Activated T-cell treated with anti-CD3 and anti-CD28 coated beads, Interleukin-2, amount 50 U/mL, for 1 hour (primary cell): ENCODE measurements around the gene IMPG1.
"Not testable (repeated sequence)": the region's sequence is repeated elsewhere in the genome, so short reads cannot be mapped to it uniquely, and the experiment has no call there.

Source experiments
- DNase-seq: peaks from one replicate; pipeline ENCODE4 v3.0.0-alpha.2; 2020

The IMPG1 gene

DNA sequence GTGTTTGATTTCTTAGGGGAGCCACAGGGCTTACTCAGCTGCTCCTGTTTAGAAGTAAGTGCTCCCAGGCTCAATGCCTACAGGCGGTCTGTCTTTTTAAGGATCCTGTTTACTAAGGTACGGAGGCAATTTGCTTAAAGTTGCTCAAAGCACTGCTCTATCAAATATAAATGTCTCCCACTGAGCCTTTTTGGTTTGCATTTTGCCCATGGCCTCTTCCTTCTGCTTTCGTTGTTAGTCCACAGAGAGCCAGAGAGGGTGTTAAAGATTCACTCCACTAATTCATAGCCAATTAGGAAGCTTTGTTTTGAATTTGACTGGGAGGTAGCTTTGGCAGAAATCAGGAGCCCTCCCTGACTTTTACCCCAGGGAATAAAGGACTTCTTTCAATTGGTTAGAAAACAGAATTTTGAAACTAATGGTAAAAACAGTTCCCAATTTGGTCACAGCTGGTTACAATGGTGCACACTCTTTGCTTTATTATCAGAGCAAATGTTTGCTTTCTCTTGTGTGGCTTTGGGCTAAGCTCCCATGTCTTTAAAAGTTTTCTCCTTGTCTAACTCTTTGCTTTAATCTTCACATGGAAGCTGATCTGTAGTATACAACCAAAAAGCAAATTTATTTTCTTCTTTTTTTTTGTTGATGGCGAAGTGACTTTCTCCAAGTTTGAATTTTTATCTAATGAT, 126.2 kb downstream of the IMPG1 start:
- no peak for DNase-seq

DNA sequence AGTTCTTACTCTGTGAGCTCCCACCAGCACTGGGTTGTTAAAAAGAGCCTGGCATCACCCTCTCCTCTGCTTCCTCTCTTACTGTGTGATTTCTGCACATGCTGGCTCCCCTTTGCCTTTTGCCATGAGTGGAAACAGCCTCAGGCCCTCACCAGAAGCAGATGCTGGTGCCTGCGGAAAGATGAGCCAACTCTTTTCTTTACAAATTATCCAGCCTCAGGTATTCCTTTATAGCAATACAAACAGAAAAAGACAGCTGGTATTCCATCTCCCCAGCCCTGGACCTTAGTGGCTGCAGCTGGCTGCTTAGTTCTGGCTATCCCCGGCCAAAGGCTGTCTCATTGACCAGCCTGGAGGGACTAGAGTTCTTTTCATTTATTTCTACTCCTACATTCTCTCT, 129.1 kb downstream of the IMPG1 start:
- DNase-seq = no peak

DNA sequence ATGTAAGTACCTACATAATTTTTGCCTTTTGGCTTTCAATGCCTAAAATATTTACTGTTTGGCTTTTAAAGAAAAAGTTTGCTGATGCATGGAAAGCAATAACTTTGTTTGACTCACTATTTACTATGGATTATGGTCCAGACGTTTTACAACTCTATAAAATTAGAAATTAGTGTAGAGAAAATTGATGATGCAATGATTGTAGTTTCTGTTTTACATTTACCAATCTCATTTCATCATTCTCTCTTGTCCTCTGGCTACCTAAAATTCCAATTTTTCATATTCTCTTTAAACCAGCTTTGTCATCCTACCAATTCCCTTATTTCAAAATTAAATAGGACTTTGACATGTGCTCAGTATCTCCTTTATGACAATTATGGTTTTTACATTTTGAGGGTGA, 131.0 kb downstream of the IMPG1 start:
- no peak for DNase-seq

DNA sequence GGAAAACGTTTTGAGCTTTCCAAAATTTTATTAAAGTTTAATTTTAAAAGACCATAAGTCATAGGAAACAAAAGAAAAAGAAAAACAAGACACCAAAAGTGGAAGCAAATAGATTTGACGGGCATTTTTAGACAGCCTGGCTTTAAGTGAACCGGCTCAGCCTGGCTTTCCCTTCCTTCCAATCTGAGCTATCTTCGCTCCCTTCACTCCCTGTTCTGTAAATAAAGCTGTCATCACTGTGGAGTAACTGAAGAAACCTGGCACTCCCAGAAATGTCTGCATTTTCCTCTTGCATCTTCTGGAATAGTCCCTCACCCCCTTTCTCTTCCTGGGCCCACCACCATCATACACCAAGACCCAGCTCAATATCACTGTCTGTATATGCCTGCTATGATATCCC, 131.9 kb downstream of the IMPG1 start:
- no peak for DNase-seq

DNA sequence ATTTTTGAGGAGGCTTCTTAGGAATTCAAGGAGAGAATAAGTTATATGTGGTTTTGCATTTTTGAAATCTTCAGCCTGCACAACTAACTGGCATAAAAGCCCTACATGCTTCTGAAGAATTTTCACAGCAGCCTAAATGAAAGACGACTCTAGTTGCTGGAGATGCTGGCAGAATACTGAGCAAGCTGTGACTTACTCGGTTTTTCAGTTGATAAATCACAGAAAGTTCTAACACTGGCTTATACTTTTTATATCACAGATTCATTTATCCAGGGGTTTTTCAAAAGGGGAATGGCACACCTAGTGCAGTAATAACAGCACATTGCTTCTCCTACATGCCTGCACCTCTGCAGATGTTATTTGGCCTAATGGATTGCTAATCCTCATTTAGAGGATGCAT, 134.6 kb downstream of the IMPG1 start:
- DNase-seq = no peak

DNA sequence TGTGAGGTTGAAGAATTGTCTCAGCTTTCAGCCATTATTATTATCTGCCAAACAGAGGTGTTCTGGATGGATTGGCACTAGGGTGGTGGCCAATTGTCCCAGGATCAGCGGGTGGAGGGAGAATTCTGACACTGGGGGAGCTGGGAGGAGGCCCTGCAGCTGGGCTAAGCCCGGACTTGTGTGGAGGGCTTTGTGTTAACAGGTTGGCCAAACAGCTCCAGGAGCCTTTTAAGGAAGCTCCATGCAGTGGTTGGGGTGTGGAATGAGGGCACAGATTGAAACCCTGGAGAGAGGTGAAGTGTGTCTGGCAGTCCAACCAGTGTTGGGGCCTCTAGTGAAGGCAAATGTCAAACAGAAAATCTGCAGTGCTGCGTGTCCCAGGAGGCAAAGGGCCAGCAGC, 135.8 kb downstream of the IMPG1 start:
- DNase-seq = no peak

DNA sequence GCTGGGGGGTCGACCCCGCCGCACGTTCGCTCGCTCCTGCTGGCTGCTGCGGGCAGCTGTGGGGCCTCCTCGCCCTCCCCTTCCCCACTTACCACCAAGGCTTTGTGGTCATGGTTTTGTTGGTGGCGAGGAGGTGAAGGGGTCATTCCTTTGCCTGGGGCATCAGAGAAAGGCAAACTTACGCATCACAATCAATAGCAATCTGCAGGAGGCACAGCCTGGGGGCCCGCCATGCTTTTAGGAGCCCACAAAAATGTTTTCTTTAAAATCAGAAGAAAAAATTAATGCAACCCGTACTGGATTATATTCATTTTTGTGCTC, 137.0 kb downstream of the IMPG1 start:
- DNase-seq = no peak

DNA sequence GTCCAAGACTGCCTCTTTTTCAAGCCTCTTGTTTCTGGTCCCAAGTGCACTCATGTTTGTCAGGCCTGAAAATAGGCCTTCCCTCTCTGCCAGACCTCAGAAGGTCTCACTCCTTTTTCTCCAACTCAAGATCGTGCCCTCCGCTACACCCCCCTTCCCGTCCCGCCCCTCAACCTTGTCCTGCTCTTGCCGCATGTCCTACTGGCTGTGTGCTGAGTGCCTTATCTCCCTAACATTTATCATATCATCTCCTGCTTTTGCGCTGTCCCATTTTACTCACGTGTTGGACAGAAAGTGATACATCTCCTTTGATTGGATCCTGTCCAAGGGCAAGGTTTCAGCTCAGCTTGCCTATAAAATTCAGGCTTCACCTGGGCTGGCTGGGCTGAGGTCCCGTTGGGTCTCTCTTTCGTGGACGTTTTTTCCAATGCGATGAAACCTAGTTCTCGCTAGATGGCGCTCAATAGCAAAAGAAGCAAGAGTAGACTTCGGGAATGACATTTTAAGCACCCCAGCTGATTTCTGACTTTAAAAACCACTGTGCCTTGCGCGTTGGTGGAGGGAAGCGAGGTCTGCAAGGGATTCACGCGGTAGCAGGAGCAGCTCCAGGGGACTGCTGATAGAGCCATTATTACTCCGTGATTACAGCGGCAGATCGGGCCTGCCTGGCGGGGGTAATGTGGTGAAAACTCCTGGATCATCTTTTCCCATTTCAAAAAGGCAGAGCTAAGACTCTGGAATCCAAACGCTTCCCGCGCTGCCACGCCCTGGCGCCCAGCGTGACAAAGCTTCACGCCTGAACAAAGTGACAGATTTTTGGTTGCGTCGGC, 137.6 kb downstream of the IMPG1 start:
- peak; percentile 21 for DNase-seq

DNA sequence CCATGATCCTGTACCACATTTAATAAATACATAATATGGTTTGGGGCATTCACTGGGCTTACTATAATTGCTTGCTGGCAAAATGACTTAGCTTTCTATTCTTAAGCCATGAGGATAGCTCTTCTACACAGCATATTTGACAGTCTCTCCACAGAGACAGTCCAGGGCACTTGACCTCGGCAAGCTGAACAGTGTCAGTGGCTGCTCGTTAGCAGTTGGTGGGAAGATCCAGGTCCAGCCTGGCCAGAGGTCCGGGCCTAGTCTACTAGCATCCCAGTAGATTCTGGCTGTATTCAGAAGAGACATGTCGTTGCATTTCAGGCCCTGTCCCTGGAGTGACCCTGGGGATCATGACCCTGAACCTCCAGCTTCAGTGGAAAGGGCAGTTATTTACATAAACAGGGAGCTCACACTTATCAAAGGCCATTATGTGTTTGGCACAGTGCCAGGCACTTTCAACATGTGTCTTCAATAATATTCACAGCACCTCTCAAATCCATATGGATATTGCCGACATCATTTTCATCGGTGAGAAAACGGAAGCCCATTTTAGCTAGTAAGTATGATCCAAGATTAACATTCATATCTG, 139.0 kb downstream of the IMPG1 start:
- DNase-seq = no peak

DNA sequence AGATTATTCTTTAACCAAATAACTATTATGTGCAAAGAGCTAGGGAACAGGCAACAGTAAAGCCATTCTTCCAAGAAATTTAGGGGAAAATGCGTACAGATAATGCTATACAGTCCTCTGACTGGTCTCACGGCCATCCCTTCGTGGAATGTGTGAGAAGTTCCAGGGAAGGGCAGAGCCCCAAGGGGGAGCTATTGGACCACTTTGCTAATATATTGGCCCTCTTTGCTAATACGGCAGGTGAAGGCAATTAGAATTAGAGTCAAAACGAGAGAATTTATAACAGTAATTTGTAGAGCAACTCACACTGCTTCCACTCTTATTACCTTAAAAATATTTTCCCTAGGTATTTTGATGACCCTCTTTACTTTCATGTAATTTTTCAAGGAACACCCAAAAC, 140.4 kb downstream of the IMPG1 start:
- no peak for DNase-seq

DNA sequence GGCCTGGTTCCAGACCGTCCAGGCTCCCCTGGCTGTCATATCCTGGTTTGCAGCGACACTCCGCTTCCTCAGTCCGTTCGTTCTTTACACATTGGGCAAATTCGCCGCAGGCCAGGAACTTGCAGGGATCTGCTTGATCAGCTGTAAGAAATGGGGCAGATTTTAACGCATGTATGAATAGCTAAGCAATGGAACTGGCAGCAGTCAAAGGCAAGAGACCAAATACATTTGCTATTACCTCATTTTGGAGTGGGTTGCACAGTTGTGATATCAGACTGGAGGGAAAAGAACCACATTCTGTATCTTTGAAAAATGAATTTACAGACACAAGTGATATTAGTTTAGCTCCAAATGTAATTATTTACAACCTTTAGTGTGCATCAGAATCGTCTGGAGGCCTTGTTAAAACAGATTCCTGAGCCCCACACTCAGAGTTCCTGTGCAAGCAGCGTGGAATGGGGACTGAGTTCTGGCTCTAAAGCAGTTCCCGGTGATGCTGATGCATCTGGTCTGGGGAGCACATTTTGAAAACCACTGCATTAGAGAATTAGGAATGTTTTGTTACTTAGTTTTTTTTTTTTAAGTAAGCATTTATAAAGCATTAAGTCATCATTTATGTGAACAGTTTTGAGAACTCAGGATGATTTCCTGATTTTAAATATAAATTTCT, 141.3 kb downstream of the IMPG1 start:
- no peak for DNase-seq

DNA sequence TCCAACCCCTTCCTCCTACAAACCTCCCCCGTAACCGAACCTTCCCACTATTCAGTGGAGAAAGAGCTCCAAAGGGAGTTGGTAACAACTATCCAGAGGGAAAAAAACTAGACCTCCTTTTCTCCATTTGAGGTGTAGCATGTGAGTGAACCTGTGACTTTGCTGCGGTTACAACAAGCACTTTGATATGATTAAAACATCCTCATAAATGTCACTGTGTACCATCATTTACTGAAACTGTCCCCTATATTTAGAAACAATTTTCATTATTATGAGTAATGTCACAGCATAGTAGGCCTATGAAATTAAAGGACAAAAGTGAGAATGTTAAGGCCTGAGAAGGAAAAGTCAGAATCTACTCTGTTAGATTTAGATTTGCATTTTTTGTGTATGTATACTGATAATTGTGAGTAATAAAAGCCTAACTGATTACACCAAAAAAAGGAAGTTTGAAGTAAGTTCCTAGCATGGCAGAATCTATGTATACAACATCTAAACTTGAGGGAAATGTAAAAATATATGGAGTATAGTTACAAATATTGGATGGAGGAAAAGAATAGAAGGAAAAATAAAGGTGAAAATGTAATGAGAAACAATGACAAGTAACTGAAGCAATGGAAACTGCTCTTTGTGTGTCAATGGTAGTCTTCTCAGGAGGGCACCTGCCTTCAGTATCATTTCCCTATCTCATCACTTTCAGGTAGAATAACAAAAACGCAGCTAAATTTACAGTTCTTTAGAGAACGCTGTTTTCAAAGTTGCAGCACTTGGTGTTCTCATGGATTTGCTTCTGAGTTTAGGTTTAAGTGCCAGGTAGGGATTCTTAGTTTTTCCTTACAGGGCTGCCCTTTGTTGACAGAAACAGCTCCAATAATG, 145.9 kb downstream of the IMPG1 start:
- no peak for DNase-seq

DNA sequence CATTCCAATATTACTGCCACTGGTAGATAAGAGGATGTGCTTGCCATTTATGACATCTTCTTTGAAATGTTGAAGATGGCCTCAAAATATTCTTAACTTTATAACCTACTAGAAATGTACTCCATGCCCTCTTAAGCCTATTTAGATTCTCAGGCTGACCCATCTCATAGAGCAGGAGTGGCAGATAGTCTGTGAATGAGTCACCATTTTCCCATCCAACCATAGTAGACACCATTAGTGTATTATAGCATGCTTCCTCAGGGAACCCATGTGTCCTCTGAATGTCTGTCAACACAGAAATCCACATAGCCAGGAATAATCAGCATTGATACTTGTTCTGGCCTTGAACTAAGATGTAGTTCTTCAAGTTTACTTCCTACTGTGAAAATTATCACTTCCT, 150.2 kb downstream of the IMPG1 start:
- DNase-seq = no peak

DNA sequence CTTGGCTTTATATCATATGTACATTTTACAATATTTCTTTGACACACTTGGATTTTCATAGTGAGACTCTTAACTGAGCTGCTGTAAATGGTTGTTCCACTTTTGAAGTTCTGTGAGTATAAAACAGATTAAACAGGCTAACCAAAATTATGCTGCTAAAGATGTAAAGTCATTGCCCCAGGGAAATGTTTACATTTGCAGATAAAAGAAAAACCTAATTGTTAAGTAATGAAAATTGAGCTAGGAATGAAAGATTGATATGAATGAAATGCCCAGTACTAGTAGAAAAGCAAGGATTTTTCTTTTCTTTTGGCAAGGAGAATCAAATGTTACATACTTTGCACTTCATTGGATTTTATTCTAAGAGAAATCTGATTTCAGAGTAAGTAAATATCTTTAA, 159.4 kb downstream of the IMPG1 start:
- DNase-seq = no peak

DNA sequence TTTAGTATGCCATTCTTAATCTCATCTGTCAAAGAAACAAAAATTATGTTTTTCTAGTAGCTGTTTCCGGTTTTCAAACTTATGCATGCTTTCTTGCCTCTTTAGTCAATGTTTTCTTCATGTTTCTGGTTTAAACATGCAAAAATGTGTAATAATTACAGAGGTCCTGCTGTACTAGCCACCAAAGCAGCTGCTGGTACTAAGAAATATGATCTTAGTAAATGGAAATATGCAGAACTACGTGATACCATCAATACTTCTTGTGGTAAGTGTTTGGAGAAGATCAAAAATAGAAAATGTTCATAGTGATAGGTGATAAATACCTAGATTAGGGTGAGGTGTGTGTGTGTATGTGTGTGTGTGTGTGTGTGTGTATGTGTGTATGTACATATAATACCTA, 165.0 kb downstream of the IMPG1 start:
- DNase-seq = no peak

DNA sequence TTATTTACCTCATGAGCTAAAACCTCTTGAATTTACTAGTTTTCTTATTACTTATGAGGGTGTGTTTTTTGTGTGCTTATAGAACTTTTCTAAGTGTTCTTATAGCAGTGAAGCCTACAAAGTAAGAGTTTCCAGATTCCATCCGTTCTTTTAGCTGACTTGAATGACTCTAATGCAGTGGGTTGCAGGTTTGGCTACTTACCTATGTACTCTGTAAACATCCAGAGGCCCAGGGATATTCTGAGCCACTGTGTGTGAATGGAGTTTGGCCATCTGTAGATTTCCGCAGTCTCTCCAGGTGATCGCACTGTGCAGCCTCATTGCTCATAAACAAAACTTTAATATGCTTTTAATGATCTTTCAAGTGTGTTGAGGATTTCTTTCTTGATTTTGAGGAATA, 165.6 kb downstream of the IMPG1 start:
- DNase-seq = no peak

DNA sequence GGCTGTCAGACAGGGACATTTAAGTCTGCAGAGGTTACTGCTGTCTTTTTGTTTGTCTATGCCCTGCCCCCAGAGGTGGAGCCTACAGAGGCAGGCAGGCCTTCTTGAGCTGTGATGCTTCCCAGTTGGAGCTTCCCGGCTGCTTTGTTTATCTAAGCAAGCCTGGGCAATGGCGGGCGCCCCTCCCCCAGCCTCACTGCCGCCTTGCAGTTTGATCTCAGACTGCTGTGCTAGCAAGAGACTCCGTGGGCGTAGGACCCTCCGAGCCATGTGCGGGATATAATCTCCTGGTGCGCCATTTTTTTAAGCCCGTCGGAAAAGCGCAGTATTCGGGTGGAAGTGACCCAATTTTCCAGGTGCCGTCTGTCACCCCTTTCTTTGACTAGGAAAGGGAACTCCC, 167.3 kb downstream of the IMPG1 start:
- not testable (repeated sequence) for DNase-seq

DNA sequence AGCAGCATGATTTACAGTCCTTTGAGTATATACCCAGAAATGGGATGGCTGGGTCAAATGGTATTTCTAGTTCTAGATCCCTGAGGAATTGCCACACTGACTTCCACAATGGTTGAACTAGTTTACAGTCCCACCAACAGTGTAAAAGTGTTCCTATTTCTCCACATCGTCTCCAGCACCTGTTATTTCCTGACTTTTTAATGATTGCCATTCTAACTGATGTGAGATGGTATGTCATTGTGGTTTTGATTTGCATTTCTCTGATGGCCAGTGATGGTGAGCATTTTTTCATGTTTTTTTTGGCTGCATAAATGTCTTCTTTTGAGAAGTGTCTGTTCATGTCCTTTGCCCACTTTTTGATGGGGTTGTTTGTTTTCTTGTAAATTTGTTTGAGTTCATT, 172.2 kb downstream of the IMPG1 start:
- DNase-seq = not testable (repeated sequence)

DNA sequence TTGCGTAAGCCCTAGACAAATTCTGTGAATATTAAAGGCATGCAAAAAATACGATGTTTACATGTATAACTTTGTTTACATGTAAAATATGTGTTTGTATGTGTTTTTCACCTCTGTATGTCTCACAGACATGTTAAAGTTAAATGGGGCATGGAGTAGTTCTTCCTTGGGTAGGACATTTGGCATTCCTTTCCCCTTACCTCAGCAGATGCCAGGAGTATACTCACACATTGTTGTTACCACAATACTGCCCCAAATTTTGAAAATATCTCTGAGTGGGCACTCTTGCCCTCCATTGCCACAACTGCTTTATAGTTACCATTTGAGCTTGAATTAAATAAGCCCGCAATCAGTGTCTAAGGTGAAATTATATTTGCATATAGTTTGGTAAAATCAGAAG, 175.9 kb downstream of the IMPG1 start:
- DNase-seq = no peak

DNA sequence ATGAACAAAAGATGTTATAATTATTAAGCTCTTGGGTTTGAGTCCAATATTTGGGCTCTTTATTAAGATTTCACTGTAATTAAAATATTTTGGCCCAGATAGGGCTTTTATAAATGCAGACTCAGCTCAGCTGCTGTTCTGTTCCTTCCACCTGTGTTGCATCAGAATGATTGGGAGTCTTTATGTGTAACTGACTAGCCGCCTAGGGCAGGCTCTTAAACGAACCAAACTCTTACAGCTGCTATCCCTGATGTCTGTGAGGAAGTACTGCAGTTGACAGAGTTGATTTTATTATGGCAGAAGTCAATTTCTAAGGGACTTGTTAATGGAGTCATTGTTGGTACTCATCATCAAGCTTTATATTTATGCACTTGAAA, 178.7 kb downstream of the IMPG1 start:
- DNase-seq = no peak

DNA sequence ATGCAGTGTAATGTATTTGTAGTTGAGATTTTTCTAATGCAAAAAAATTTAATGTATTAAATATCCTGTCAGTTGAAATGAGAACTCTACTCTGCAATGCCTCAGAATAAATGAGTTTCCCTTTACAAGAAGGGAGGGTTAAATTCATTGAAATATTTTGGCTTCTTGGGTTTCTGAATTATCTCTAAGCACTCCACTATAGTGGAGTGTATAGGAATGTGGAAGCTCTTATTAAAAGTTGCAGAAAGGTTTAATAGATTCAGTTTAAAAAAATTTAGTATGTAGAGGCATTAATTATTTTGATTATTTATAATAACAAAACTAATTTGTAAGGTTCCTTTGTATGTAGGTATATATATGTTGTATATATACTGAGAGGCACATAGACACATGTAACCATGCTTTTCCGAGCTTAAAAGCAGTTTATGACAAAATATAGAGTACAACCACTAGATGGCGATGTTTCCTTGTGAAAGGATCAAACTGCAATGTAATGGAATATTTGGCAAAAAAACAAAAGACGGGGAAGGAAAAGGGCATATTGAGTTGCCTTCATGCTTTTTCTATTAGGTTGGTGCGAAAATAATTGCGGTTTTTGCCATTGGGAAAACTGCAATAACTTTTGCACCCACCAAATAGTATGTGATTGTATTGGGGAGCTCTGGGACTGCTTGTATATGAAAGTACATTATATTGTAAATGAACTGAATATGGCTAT, 179.2 kb downstream of the IMPG1 start:
- no peak for DNase-seq

DNA sequence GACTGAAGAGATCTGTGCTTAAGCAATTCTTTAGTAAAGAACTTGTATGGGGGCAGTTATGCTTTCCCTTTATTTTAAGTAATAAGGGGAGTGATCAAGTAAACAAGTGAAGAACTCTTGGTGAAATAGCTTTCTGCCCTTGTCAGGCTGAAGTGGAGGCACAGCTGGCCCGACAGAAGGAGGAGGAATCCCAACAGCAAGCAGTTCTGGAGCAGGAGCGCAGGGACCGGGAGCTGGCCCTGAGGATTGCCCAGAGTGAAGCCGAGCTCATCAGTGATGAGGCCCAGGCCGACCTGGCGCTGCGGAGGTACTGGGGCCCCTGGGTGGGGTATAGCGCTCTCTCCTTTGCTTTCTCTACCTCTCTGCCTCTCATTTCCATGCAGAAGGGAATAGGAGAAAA, 180.1 kb downstream of the IMPG1 start:
- DNase-seq = no peak
